GM18520 (cell line): ENCODE data around the gene PCNX3.

ENCODE experiments used
- ATAC-seq: cut with Tn5 transposase; IDR thresholded peaks from one replicate; pipeline ENCODE4 v1.9.1; 2021; ENCODE audit not compliant: unreplicated experiment

Gene PCNX3

DNA sequence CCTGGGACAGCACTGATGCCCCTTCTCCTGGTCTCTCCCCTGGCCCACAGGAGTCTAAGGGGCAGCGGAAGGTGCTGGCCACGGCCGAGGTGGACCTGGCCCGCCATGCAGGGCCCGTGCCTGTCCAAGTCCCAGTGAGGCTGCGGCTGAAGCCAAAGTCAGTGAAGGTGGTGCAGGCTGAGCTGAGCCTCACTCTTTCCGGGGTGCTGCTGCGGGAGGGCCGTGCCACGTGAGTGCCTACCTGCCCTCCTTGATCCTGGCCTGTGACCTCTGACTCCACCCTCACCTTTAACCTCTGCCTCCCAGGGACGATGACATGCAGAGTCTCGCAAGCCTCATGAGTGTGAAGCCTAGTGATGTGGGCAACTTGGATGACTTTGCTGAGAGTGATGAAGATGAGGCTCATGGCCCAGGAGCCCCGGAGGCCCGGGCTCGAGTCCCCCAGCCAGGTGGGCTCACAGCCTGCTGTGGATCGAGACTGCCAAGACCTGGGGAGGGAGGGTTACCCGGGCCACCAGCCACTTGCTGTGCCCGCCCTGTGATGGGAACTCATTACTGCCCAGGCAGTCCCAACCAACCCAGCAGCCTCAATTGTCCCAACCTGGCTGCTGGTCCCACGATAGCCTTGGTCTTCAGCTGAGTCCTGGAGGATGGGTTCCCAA lies 35.4 kb upstream of the PCNX3 start:
- ATAC-seq = no peak

DNA sequence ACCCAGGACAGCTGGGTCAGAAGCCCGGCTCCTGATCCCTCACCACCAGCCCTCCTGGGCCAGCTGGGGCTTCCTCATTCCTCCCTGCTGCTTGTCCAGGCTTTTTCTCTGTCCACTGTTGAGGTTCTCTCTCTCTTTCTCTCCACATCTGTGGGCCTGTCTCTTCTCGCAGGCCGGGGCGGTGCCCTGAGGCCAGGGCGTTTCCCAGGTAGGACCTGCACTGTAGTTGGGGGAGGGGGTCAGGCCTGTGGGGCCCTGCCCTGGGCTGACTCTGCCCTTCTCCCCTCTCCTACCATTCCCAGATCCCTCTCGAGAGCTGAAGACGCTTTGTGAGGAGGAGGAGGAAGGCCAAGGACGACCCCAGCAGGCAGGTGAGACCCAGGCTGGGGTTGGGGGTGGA lies 34.8 kb upstream of the PCNX3 start:
- no peak for ATAC-seq

GRCh38 chr11:65581928-65582327 lies 33.6 kb upstream of the PCNX3 start:
- ATAC-seq = no peak

GRCh38 chr11:65583589-65583988 lies 32.0 kb upstream of the PCNX3 start:
- no peak for ATAC-seq

GRCh38 chr11:65584106-65584505 lies 31.5 kb upstream of the PCNX3 start:
- no peak for ATAC-seq

DNA sequence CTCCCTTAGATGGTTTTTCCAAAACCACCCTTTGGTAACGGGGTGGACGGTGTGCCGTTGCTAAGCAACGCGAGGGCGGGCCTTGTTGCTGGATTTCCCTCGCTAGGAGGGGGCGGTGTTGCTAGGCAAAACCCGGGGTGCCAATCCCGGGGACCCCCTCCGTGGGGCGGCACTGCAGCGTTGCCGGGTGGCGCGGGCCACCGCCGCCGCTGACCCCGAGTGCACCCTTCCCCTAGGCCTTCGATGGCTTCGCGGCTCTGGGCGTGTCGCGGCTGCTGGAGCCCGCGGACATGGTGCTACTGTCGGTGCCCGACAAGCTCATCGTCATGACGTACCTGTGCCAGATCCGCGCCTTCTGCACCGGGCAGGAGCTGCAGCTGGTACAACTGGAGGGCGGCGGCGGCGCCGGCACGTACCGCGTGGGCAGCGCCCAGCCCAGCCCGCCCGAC lies 30.8 kb upstream of the PCNX3 start:
- ATAC-seq = no peak

DNA sequence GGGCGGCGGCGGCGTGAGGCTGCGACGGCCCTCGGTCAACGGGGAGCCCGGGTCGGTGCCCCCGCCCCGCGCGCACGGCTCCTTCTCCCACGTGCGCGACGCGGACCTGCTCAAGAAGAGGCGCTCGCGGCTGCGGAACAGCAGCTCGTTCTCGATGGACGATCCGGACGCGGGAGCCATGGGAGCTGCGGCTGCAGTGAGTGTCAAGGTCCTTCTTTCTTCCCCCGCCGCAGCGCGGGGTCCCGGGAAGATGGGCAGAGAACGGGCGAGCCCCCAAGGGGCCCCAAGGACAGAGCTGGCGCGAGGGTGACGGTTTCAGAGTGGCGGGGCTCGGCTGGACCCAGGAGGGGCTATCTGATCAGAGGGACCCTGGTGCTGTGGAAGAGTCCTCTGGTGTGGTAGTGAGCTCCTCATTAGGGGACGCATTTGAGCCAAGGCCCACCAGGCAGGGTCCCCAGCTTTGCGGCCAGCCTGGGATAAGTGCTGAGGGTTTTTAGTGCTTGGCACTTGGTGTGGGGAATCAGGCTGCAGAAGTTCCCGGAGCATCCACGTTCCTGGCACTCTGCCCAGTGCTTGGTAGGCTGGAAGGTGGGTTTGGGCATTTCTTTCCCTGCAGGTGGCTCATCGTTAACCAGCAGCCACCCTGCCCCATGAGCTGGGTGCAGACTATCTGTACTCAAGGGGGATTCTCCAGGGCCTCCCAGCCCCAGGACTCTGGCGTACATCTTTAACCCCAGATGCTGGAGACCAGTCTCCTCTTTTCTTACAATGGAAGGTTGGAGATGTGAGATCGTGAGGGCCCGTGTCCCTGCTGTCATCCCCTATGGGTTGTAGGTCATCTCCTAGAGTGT lies 30.0 kb upstream of the PCNX3 start:
- no peak for ATAC-seq

DNA sequence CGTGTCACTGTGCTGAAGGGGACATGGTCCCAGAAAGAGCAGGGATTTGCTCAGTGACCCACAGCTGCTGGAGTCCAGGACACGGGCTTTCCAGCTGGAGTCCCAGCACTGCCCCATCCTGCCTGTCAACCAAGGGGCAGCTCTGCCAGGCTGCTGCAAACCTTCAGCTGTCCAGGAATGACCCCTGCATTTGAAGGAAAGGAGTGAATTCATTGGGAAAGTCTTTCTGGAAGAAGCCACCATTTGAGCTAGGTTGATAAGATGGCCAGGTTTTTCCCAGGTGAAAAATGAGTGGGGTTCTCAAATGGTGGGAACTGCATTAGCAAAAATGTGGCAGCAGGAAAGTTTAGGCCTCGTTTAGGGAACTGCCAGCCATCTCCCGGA lies 29.3 kb upstream of the PCNX3 start:
- no peak for ATAC-seq

- ATAC-seq = no peak
These were observed 28.9 kb upstream of the PCNX3 start for GRCh38 chr11:65586676-65587075.

DNA sequence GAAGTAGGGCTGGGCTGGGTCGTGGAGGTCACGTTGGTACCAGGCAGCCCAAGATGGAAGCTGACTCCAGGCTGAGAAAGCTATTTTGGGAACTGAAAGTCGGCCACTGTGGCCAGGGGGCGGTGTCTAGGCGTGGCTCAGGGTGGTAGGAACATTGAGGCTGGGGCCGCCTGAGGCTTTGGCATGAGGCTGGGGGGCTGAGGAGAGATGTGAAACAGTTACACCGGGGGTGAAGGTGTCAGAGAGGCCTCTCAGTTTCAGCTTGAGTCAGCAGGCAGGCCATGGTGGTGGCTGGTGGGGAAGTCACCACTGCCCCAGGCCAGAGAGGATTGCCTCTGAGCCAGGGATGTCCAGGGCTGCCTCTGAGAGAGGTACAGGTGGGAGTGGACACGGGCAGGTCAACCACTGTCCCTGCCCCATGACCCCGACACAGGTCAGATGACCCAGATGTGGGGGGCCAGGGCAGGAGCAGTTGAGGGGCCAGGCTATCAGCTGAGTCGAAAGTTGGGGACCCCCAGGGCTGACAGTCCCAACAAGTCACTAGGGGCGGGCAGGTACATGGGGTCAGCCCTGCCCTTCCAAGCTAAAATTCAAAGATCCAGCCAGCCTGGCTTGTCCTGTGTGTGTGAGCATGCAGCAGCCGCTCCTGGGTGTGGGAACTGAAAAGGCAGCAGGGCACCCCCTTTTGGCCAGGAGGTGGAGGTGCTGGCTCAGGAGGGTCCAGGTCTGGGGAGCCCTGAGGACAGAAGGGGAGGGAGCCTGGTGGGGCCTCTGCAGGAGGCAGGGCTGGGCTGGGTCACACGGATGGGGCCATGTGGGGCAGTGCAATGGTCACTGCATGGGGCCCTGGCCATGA lies 27.1 kb upstream of the PCNX3 start:
- ATAC-seq = peak; percentile 48

- ATAC-seq = no peak
These were observed 25.9 kb upstream of the PCNX3 start for GRCh38 chr11:65589444-65590239.

- ATAC-seq = no peak
These were observed 25.3 kb upstream of the PCNX3 start for GRCh38 chr11:65590240-65590738.

DNA sequence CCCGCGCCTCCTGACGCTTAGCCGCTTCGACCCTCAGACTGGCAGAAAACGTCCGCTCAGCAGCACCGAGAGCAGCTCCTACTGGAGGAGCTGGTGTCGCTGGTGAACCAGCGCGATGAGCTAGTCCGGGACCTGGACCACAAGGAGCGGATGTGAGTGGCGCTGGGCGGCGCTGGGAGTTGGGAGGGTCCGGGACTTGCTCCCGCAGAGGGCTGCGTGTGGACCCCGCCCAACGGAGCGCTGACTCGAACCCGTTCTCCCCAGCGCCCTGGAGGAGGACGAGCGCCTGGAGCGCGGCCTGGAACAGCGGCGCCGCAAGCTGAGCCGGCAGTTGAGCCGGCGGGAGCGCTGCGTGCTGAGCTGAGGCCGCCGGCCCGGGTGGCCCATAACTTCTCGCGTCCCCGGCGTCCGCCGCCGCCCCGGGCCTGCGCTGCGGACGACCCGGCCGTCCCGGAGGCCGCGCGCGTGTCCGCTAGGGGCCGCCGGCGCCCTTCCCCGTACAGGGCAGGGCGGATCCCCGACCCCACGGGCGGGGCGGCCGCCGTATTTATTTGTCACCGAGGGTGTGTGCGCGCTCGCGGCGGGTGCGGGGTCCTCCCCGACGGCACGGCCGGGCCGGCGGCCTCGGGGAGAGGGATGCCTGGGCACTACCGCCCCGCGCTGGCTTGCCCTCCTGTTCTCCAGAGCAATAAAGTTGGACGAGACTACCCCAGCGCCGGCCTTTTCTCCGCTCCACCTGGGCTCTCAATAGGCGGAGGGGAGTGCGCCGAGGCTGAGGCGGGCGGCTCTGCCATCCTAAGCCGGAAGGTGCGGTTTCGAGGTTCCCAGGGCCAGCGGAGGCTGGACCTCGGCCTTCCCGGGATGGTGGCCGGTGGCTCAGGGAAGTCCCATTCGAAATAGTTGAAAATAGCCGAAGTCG lies 23.4 kb upstream of the PCNX3 start:
- ATAC-seq = no peak

DNA sequence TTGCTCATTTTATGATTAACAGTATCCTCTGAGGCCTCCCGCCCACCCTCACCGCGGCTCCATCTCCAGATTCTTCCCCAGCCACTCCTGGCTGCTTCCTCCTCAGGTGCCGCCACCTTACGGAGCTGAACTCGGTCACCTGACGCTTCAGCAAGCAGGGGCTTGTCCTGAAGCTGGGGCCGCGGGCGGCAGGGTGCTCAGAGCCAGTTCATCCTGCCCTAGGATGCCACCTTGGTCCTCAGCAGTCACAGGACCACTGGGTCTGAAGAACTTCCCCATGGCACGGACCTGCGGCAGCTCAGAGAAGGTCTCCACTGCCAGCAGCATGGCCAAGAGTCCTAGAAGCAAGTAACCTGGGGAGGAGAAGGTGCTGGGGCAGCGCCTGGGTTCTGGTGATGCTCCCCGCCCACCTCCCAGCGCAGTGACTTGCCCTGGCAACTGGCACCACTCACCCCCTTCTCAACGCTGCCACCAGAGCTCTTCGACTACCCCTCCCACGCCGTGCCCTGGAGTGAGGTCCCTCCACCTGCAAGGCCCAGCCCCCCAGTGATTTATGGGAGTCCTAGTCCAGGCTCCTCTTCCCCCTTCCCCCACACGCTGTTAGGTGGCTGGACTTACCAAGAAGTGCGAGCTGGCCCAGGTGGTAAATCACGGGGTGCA lies 22.6 kb upstream of the PCNX3 start:
- no peak for ATAC-seq

GRCh38 chr11:65593518-65594414 lies 21.8 kb upstream of the PCNX3 start:
- no peak for ATAC-seq

DNA sequence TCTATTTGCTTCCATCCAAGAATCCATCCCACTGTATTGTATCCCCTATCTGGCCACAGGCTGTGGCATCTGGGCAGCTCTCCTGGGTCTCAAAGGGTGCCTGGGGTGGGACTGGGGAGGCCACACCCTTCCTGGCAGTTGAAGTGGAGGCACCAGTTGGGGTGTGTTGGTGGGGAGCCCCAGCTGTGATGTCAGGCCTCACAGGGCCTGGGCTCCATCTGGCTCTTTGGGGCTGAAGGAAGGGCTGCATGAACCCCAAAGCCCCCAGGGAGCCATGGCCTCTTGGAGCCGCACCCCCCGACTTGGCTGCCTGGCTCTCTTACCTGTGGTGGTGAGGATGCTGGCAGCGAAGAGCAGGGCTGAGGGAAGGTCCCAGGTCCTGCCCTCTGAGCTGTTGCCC lies 20.4 kb upstream of the PCNX3 start:
- no peak for ATAC-seq

DNA sequence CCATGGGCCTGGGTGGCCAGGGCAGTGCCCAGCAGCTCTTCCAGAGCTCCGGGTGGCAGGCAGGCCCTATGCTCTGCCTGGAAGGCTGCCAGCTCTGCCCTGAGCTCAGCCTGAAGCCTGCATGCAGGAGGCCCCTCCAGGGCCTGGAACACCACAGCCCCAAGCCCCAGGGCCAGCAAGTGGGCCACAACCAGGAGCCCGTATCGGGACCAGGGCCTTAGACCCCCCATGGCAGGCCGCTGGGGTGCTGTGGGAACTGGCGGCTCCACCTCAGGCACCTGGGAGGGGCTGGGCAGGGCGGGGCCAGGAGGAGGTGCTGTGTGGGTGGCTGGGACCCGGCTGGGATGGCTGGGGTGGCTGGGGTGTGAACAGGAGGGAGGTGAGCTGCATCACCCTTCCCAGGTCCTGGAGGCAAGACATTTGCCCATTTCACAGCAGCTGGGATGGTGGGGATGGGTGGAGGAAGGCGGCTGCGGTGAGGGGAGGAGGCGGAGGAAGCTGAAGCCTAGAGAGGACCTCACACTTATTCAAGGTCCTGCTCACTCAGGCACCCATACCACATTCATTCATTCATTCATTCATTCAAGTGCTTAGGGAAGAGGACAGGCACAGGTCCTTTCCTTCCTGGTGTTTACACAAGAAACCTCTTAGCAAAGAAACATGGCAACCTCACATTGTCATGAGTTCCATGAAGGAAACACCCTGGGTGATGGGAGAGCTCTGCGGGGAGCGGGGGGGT lies 19.9 kb upstream of the PCNX3 start, which contains the start of gene KCNK7:
Gene KCNK7, minus strand, starts transcription at position 258 of the 739 bp plus-strand sequence. Its CDS starts 28 bp downstream, at position 230.
- no peak for ATAC-seq
